ENCODE data around the gene SLCO2B1. TPM values are rescaled to one million over a fixed set of nuclear protein-coding genes. Genes with fewer than 3 reads are reported as not detected.

The SLCO2B1 gene
- total RNA-seq, 1 experiment from 2014 or later = 277 TPM

DNA sequence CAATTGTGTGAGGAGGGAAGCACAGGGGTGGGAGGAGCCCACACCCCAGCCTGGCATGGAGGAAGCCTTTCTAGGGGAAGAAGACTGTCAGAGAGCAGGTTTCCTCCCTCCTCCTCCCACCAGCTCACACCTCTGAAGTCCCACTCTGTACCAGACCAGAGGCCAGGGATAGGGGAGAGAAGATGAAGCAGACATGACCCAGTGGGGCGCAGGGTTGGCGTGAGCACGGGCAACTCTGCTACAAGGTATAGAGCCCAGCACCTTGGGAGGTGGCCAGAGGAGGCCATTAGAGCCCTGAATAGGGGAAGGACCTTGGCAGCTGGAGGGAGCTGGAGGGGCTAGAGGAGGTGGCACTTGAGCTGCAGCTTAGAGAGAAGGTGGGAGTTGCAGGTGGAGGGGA lies 15.9 kb downstream of the SLCO2B1 start:
- H3K27me3 ChIP-seq (replicated peaks; ENCODE audit: control insufficient read depth, insufficient read depth, low read length) = no peaks in the 10 kb centered on the region
- POLR2A ChIA-PET = no interaction called here

GRCh38 chr11:75167617-75168016 lies 16.7 kb downstream of the SLCO2B1 start:
- no TSS peak for BruUV-seq (replicated peaks)
- POLR2A ChIA-PET = interaction anchor here (0.6 to 4.4 kb wide), 5 partner anchors 8 to 36 kb away, joined by 3 to 106 read pairs (median 18); no protein-coding TSS in a partner anchor

More for the DNA sequence above, 15.9 kb downstream of the SLCO2B1 start:
- H3K36me3 Mint-ChIP-seq (ENCODE audit: insufficient read depth, unreplicated experiment) = peaks cover 90% of the 10 kb centered on the region
- Histone ChIP-seq H3K4me3 (ENCODE audit: low read depth, low read length) (no peak overlapping the region), H3K36me3 (ENCODE audit: control insufficient read depth, insufficient read depth, low read length) (peaks cover 24% of the 10 kb centered on the region), H3K4me1 (peaks cover 95% of the 10 kb centered on the region), H3K9me3 (no peaks in the 10 kb centered on the region; the same call in 1 of the 2 replicates)
- DNase-seq = peak in 1 of 2 experiments; percentile 34
- CTCF ChIA-PET = interaction anchor here (0.9 to 2.4 kb wide), 2 partner anchors 13 to 38 kb away, joined by 4 to 7 read pairs; no protein-coding TSS in a partner anchor
- no peaks in the 10 kb centered on the region for H3K27me3 Mint-ChIP-seq (ENCODE audit: insufficient read depth, unreplicated experiment)
- TF ChIP-seq CTCF (IDR thresholded peaks at IDR 0.05; ENCODE audit: insufficient read depth in 1 of 2, low read depth in 1 of 2, low read length in 1 of 2, severe bottlenecking in 1 of 2, unreplicated experiment in 1 of 2) = no peak
- intact Hi-C loops (cut with micrococcal nuclease; ENCODE audit: unreplicated experiment) = no loop called here
- no peaks in the 10 kb centered on the region for H3K9me3 Mint-ChIP-seq (ENCODE audit: unreplicated experiment)
- no TSS peak for BruUV-seq (replicated peaks)
- peaks cover 78% of the 10 kb centered on the region for H3K4me1 Mint-ChIP-seq (ENCODE audit: low read depth, unreplicated experiment)
- H3K27ac Mint-ChIP-seq (ENCODE audit: unreplicated experiment) = peak overlapping the region; percentile 94
- H3K4me3 Mint-ChIP-seq (ENCODE audit: unreplicated experiment) = peak overlapping the region; percentile 61

More at GRCh38 chr11:75167617-75168016, 16.7 kb downstream of the SLCO2B1 start:
- no peak for TF ChIP-seq CTCF (IDR thresholded peaks at IDR 0.05; ENCODE audit: insufficient read depth in 1 of 2, low read depth in 1 of 2, low read length in 1 of 2, severe bottlenecking in 1 of 2, unreplicated experiment in 1 of 2)
- H3K27ac Mint-ChIP-seq (ENCODE audit: unreplicated experiment) = peak overlapping the region; percentile 94
- Histone ChIP-seq H3K4me3 (ENCODE audit: low read depth, low read length) (no peak overlapping the region), H3K27me3 (replicated peaks; ENCODE audit: control insufficient read depth, insufficient read depth, low read length) (no peaks in the 10 kb centered on the region), H3K9me3 (no peaks in the 10 kb centered on the region), H3K4me1 (peaks cover 91% of the 10 kb centered on the region), H3K36me3 (ENCODE audit: control insufficient read depth, insufficient read depth, low read length) (peaks cover 27% of the 10 kb centered on the region)
- intact Hi-C loops (cut with micrococcal nuclease; ENCODE audit: unreplicated experiment) = loop anchor here (1.0 to 2.0 kb wide), 4 partner anchors 8 to 37 kb away; no protein-coding TSS in a partner anchor
- H3K4me3 Mint-ChIP-seq (ENCODE audit: unreplicated experiment) = peak overlapping the region; percentile 61
- CTCF ChIA-PET = interaction anchor here (1.4 to 4.7 kb wide), 8 partner anchors 8 to 238 kb away, joined by 5 to 130 read pairs (median 22); partner anchors contain the start of gene TPBGL
- H3K4me1 Mint-ChIP-seq (ENCODE audit: low read depth, unreplicated experiment) = peaks cover 72% of the 10 kb centered on the region
- peaks cover 89% of the 10 kb centered on the region for H3K36me3 Mint-ChIP-seq (ENCODE audit: insufficient read depth, unreplicated experiment)
- DNase-seq = peak; percentile 54 to 72
- no peaks in the 10 kb centered on the region for H3K27me3 Mint-ChIP-seq (ENCODE audit: insufficient read depth, unreplicated experiment)
- H3K9me3 Mint-ChIP-seq (ENCODE audit: unreplicated experiment) = no peaks in the 10 kb centered on the region

All from Caco-2 (cell line).